ENCODE measurements around the gene DGKG. TPM values are rescaled to one million over a fixed set of nuclear protein-coding genes. Genes with fewer than 3 reads are reported as not detected.

The DGKG gene
- total RNA-seq, 1 donor from 2014 or later: 3.9 TPM

GRCh38 chr3:186218421-186218820 is 143.6 kb downstream of the DGKG start:
- DNase-seq (no peak), ATAC-seq (ENCODE audit: low read depth) (no peak)
- Mint-ChIP-seq H3K36me3 (ENCODE audit: low read depth) (no peaks in the 10 kb centered on the region), H3K4me1 (no peaks in the 10 kb centered on the region), H3K4me3 (no peak overlapping the region), H3K9me3 (no peaks in the 10 kb centered on the region), H3K27ac (no peak overlapping the region), H3K27me3 (no peaks in the 10 kb centered on the region)
- TF ChIP-seq CTCF (IDR thresholded peaks at IDR 0.05): no peak
- ChIA-PET CTCF (no interaction called here), POLR2A (interaction anchor here (0.5 kb wide), 1 partner anchor 589 kb away, joined by 3 read pairs; no protein-coding TSS in a partner anchor)
- intact Hi-C loops (cut with micrococcal nuclease): no loop called here

- ChIA-PET CTCF (no interaction called here), POLR2A (interaction anchor here (0.5 kb wide), 1 partner anchor 589 kb away, joined by 3 read pairs; no protein-coding TSS in a partner anchor)
- no peak for DNase-seq
- H3K9me3 Mint-ChIP-seq: no peaks in the 10 kb centered on the region
- no peak overlapping the region for H3K4me3 Mint-ChIP-seq
- H3K36me3 Mint-ChIP-seq (ENCODE audit: low read depth): no peaks in the 10 kb centered on the region
- no peak for TF ChIP-seq CTCF (IDR thresholded peaks at IDR 0.05)
- H3K27ac Mint-ChIP-seq: no peak overlapping the region
- intact Hi-C loops (cut with micrococcal nuclease): loop anchor here (2.0 kb wide), 1 partner anchor 15 kb away; no protein-coding TSS in a partner anchor
- H3K27me3 Mint-ChIP-seq: no peaks in the 10 kb centered on the region
- no peak for ATAC-seq (ENCODE audit: low read depth)
- no peaks in the 10 kb centered on the region for H3K4me1 Mint-ChIP-seq
Measured at GRCh38 chr3:186217820-186218164, 144.2 kb downstream of the DGKG start.

- no peaks in the 10 kb centered on the region for H3K4me1 Mint-ChIP-seq
- DNase-seq: no peak
- ChIA-PET CTCF (no interaction called here), POLR2A (no interaction called here)
- H3K27ac Mint-ChIP-seq: no peak overlapping the region
- intact Hi-C loops (cut with micrococcal nuclease): loop anchor here (2.0 kb wide), 1 partner anchor 16 kb away; no protein-coding TSS in a partner anchor
- H3K9me3 Mint-ChIP-seq: no peaks in the 10 kb centered on the region
- ATAC-seq (ENCODE audit: low read depth): no peak
- H3K36me3 Mint-ChIP-seq (ENCODE audit: low read depth): no peaks in the 10 kb centered on the region
- H3K4me3 Mint-ChIP-seq: no peak overlapping the region
- no peak for TF ChIP-seq CTCF (IDR thresholded peaks at IDR 0.05)
- H3K27me3 Mint-ChIP-seq: no peaks in the 10 kb centered on the region
Measured at GRCh38 chr3:186216900-186217819, 144.9 kb downstream of the DGKG start.

DNA sequence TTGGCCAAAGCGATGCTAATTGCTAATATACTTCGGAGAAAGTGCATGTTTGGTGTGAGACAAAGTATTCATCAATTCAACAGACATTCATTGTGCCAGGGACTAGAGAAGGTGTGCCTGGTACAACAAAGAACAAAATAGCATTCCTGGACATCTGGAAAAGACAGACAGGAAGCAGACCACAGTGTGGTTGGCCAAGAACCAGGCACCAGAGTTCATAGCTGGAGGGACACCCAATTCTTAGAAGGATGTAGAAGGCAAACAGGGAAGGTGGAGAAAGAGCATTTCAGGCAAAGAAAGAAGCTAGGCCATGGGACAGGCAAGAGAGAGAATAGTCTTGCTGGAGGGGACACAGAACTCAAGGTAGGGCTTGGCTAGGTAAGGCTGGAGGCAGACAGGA is 147.4 kb downstream of the DGKG start:
- H3K9me3 Mint-ChIP-seq: no peaks in the 10 kb centered on the region
- no peaks in the 10 kb centered on the region for H3K27me3 Mint-ChIP-seq
- no peak for TF ChIP-seq CTCF (IDR thresholded peaks at IDR 0.05)
- H3K4me1 Mint-ChIP-seq: peaks cover 7% of the 10 kb centered on the region
- H3K36me3 Mint-ChIP-seq (ENCODE audit: low read depth): no peaks in the 10 kb centered on the region
- CTCF ChIA-PET: no interaction called here
- ATAC-seq (ENCODE audit: low read depth) (no peak), DNase-seq (no peak)
- no peak overlapping the region for H3K4me3 Mint-ChIP-seq
- no peak overlapping the region for H3K27ac Mint-ChIP-seq
- intact Hi-C loops (cut with micrococcal nuclease): no loop called here
- POLR2A ChIA-PET: no interaction called here

GRCh38 chr3:186213946-186214345 is 148.1 kb downstream of the DGKG start:
- intact Hi-C loops (cut with micrococcal nuclease): no loop called here
- Mint-ChIP-seq H3K9me3 (no peaks in the 10 kb centered on the region), H3K36me3 (ENCODE audit: low read depth) (no peaks in the 10 kb centered on the region), H3K27ac (no peak overlapping the region), H3K4me3 (no peak overlapping the region), H3K27me3 (no peaks in the 10 kb centered on the region), H3K4me1 (peaks cover 9% of the 10 kb centered on the region)
- DNase-seq (no peak), ATAC-seq (ENCODE audit: low read depth) (no peak)
- no peak for TF ChIP-seq CTCF (IDR thresholded peaks at IDR 0.05)
- POLR2A ChIA-PET: interaction anchor here (0.5 kb wide), 1 partner anchor 106 kb away, joined by 3 read pairs; no protein-coding TSS in a partner anchor
- CTCF ChIA-PET: no interaction called here

Data from activated B cell treated with CpG ODN at 0.5 μM for 24 hours (primary cell).